ENCODE data around the gene GAS2L1. TPM values are rescaled to one million over a fixed set of nuclear protein-coding genes. Genes with fewer than 3 reads are reported as not detected.

Gene GAS2L1
- total RNA-seq, 2 donors from 2014 or later, result 15.8 to 19.2 TPM

GRCh38 chr22:29341056-29341848 lies 34.8 kb downstream of the GAS2L1 start:
- intact Hi-C loops (cut with DNase I), result no loop called here
- Histone ChIP-seq H3K9me3 (no peaks in the 10 kb centered on the region), H3K27ac (peak overlapping the region; percentile 56 to 85 (median 80)), H3K4me3 (no peak overlapping the region), H3K4me1 (peaks cover 41% of the 10 kb centered on the region), H3K27me3 (no peaks in the 10 kb centered on the region), H3K36me3 (replicated peaks in 1 of 2; ENCODE audit: insufficient read depth in 1 of 2, low read depth in 2 of 2) (peaks cover 8 to 19% of the 10 kb centered on the region in 2 donors)
- TF ChIP-seq POLR2A (IDR thresholded peaks at IDR 0.05) (no peak), CTCF (IDR thresholded peaks at IDR 0.05) (no peak)
- WGBS, 2 donors, result 70 to 86% methylated on average over 8 to 25 of the region's 25 CpGs
- no peak for ATAC-seq
- no peak for DNase-seq

DNA sequence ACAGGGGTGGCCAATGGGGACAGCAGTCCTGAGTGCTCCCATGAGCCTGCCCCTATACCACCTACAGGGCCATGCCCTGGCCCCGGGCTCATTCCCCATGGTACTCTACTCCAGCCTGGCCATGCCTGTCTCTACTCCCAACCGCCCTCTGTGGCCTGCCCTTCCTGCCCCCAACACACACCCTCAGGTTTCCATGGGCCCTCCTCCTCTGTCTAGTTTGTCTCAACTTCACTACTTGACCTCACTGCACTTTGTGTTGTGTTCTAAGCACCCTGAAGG lies 35.3 kb downstream of the GAS2L1 start:
- TF ChIP-seq POLR2A (IDR thresholded peaks at IDR 0.05), result no peak
- no peak for TF ChIP-seq CTCF (IDR thresholded peaks at IDR 0.05)
- no peak for ATAC-seq
- 88 to 91% methylated on average over 2 of the region's 2 CpGs for WGBS, 2 donors
- peaks cover 8 to 19% of the 10 kb centered on the region in 2 donors for H3K36me3 ChIP-seq (replicated peaks in 1 of 2; ENCODE audit: insufficient read depth in 1 of 2, low read depth in 2 of 2)
- peaks cover 41% of the 10 kb centered on the region for H3K4me1 ChIP-seq
- H3K27ac ChIP-seq, result peak overlapping the region; percentile 56 to 85 (median 80)
- no peak for DNase-seq
- intact Hi-C loops (cut with DNase I), result no loop called here
- no peaks in the 10 kb centered on the region for H3K27me3 ChIP-seq
- no peaks in the 10 kb centered on the region for H3K9me3 ChIP-seq
- H3K4me3 ChIP-seq, result no peak overlapping the region

GRCh38 chr22:29342177-29342576 lies 35.7 kb downstream of the GAS2L1 start:
- ATAC-seq (peak; percentile 6), DNase-seq (peak in 1 of 4 donors; percentile 48)
- H3K36me3 ChIP-seq (replicated peaks in 1 of 2; ENCODE audit: insufficient read depth in 1 of 2, low read depth in 2 of 2), result peaks cover 8 to 15% of the 10 kb centered on the region in 2 donors
- peaks cover 41% of the 10 kb centered on the region for H3K4me1 ChIP-seq
- 24 to 55% methylated on average over 4 to 6 of the region's 6 CpGs for WGBS, 2 donors
- H3K9me3 ChIP-seq, result no peaks in the 10 kb centered on the region
- no peaks in the 10 kb centered on the region for H3K27me3 ChIP-seq
- no peak overlapping the region for H3K4me3 ChIP-seq
- intact Hi-C loops (cut with DNase I), result no loop called here
- peak overlapping the region; percentile 56 to 85 (median 80) for H3K27ac ChIP-seq
- TF ChIP-seq CTCF (IDR thresholded peaks at IDR 0.05), result no peak
- no peak for TF ChIP-seq POLR2A (IDR thresholded peaks at IDR 0.05)

DNA sequence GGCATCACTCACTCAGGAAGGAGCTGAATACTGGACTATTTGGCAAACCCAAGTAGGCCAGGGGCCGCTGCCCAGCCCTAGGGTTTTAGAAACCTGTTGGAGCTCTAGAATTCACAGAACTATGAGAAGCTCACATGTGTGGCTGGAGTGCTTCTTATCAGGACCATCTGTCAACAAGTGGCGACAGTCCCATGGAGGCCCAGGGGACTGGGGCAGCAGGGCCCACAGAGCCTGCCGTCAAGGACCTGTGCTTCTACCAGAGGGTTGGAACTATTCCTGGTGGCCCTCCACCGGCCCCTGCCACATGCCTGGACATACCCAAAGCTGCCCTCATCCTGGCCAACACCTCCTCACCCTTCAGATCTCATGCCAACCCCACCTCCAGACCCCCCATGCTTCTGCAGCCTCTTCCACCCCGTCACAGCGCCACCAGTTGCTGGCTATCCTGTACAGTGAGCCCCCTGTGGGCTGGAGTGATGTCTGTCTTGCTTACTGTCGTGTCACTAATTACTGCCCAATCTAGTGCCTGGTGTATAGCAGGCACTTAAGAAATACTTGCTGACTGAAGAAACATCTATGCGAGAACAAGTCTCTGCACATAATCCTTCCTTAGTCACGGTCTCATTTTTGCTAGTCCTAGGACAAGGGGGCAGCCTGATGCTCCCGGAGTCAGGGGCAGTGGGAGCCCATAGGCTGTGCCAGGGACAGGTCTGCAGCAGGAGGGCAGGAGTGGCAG lies 36.3 kb downstream of the GAS2L1 start:
- Histone ChIP-seq H3K27ac (peak overlapping the region; percentile 56 to 85 (median 80)), H3K9me3 (no peaks in the 10 kb centered on the region), H3K4me1 (peaks cover 41% of the 10 kb centered on the region), H3K36me3 (replicated peaks in 1 of 2; ENCODE audit: insufficient read depth in 1 of 2, low read depth in 2 of 2) (peaks cover 4 to 18% of the 10 kb centered on the region in 2 donors), H3K27me3 (no peaks in the 10 kb centered on the region), H3K4me3 (no peak overlapping the region)
- TF ChIP-seq CTCF (IDR thresholded peaks at IDR 0.05), result no peak
- TF ChIP-seq POLR2A (IDR thresholded peaks at IDR 0.05), result no peak
- peak; percentile 74 for ATAC-seq
- peak; percentile 66 to 84 (median 83) for DNase-seq
- intact Hi-C loops (cut with DNase I), result no loop called here
- WGBS, 2 donors, result 47% methylated on average over 7 to 10 of the region's 10 CpGs

Data from body of pancreas (tissue), 4 donors.